Glomerular visceral epithelial cell (primary cell): ENCODE results near the gene CHCHD3.

Experiments
- DNase-seq: peaks from one replicate; pipeline ENCODE4 v3.0.0-alpha.2; 2016; ENCODE audit errors: extremely low spot score

The CHCHD3 gene

DNA sequence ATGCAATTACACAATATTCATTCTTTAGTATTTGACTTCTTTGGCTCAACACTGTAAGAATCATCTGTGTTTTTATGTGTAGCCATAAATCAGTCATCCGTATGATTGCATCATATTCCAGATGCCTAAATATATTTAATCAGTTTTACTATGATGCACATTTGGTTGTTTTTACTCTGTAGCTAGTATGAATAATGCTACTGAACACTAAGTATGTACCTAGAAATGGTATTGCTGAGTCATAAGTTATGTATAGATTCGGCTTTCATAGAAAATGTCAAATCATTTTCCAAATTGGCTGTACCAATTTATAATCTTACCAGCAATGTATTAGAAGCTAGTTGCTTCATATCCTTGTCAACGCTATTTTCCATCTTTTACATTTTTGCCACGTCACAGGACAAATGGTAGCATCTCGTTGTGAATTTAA is 308.3 kb downstream of the CHCHD3 start:
- no peak for DNase-seq

- DNase-seq: no peak
Measured at GRCh38 chr7:132771301-132771730, 310.6 kb downstream of the CHCHD3 start.

GRCh38 chr7:132770055-132770454 is 311.8 kb downstream of the CHCHD3 start:
- DNase-seq: no peak

DNA sequence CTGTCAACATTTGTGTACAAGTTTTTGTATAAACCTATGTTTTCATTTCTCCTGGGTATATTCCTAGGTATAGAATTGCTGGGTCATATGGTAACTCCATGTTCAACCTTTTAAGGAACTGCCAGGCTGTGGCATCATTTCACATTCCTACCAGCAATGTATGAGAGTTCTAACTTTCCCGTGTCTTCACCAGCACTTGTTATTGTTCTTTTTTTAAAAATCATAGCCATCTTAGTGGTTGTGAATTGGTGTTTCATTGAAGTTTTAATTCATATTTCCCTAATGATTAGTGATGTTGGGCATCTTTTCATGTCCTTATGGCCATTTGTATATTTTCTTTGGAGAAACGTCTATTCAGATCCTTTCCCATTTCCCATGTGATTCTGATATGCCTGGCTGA is 312.6 kb downstream of the CHCHD3 start:
- no peak for DNase-seq

GRCh38 chr7:132768099-132768498 is 313.8 kb downstream of the CHCHD3 start:
- no peak for DNase-seq

- no peak for DNase-seq
Measured at GRCh38 chr7:132767378-132767777, 314.5 kb downstream of the CHCHD3 start.

DNA sequence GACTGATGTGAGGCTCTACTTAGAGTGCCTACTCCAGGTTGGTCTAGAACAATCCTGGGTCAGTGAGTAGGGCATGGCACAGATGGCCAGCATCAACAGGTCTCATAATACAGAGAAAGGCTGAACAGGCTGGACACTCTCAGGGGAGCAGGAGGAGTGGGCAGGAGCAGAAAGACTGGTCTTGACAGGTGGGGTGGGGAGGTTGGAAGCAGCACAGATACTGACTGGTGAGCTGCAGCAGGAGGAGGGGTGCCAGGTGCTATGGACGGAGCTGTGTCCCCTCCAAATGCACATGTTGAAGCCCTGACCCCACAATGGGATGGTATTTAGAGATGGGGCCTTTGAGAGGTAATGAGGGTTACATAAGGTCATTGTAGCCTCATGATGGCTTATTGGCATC is 315.2 kb downstream of the CHCHD3 start:
- DNase-seq: no peak

GRCh38 chr7:132765861-132766260 is 316.0 kb downstream of the CHCHD3 start:
- DNase-seq: no peak

DNA sequence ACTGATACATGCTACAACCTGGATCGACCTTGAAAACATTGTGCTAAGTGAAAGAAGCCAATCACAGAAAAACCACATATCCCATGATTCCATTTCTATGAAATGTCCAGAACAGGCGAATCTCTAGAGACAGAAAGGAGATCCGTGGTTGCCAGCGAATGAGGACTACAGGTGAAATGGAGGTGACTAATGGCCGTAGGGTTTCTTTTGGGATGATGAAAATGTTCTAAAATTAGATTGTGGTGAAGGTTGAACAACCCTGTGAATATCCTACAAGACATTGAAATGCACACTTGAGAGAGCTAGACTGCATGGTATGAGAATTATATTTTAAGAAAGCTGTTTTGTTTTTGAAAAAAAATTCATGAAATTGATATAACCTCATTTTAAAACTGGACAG is 317.1 kb downstream of the CHCHD3 start:
- no peak for DNase-seq

GRCh38 chr7:132760866-132761265 is 321.0 kb downstream of the CHCHD3 start:
- no peak for DNase-seq

- no peak for DNase-seq
Measured at GRCh38 chr7:132760244-132760623, 321.7 kb downstream of the CHCHD3 start.

GRCh38 chr7:132759482-132760243 is 322.2 kb downstream of the CHCHD3 start:
- no peak for DNase-seq

GRCh38 chr7:132758986-132759385 is 322.9 kb downstream of the CHCHD3 start:
- no peak for DNase-seq

DNA sequence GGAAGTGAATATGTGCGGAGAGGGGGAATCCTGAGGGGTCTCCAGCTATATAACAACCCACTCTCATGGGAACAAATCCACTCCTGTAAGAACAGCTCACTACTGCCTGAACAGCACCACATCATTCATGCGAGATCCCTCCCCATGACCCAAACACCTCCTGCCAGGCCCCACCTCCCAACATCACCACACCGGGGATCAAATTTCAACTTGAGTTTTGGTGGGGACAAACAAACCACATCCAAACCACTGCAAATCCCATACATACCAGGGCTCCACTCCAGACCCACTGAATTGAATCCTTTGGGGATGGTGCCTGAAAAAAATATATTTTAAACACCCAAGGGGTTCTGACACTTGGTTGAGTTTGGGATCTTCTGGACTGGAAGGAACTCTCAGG is 324.1 kb downstream of the CHCHD3 start:
- no peak for DNase-seq

- no peak for DNase-seq
Measured at GRCh38 chr7:132756484-132756990, 325.4 kb downstream of the CHCHD3 start.

DNA sequence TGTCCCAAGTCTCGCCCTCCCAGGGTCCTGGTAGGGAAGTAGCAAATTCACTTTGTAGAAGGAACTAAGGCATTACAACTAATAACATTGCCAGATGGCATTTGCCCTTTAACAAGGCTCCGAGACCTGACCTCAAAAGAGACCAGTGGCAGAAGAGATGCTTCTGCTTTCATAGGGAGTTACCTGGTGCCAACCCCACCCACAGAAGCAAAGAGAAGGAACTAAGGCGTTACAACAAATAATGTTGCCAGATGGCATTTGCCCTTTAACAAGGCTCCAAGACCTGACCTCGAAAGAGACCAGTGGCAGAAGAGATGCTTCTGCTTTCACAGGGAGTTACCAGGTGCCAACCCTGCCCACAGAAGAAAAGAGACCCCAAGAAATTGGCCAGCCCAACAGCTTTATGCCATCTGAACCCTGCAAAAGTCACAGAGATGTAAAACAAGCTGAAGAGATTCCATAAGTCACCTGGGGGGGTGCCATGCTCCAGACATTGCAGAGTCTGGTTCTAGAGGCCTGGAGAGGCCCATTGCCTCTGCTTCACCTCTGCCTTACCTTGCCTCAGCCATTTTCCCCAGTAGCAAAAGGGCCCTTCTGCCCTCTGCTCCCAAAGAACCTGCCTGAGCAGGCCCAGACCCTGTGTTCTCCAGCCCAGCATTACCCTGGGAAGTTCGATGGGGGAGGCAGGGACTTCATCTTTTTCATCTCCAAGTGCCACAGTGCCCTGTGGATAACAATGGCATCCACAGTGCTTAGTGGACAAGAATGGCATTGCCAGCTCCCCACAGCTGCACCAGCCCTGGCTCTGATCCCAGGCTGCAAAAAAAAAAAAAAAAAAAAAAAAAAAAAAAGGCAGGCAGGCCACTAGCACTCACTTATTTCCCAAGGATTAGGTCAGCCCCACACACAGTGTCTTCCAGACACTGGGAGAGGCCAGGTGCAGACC is 326.1 kb downstream of the CHCHD3 start:
- DNase-seq: peak; percentile 75

DNA sequence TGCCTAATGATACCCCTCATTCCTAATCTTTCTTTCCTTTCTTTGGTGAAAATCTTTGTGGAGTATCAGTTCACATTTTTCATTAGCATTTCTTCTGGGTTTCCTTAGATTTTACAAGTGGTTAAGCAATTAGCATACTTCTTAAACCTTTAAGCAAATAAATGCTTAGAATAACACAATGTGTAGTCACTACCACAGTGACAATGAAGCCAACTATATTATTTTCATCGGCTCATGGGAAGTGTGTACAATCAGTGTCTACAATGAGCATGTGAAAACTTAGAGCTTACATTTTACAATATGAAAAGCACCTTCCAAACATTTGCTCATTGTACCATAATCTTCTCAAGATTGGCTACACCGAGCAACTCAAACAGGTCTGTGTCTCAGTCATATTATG is 329.5 kb downstream of the CHCHD3 start:
- no peak for DNase-seq

- no peak for DNase-seq
Measured at GRCh38 chr7:132751244-132751647, 330.6 kb downstream of the CHCHD3 start.

DNA sequence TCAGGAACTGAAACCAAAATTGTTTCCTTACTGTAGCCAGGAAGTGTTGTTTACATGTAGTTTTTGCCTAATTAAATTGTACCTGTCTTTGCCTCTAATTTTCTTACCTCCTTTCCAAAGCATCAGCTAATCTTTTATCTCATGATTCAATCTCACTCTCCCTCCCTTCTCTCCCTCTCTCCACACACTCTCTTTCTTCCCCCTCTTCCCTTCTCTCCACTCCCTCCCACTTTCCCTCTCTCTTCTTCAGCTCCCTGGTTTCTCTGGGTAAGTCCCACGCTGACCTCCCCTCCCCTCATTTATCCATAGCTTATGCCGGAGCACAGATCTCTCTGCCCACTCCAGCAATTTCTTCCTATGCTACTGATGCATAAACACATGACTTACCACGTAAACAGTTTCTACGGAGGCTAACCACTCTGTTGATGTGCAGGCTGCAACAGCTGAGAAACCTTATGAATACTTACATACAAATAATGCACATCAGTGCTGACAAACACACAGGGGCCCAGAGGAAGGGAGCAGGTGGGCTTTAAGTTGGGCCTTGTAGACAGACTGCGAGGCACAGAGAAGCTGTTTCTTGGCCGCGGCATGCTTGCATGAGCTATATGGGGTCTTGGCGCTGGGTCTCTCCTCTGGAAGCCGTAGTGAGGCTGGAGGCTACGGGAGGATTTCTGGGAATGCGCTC is 331.2 kb downstream of the CHCHD3 start:
- no peak for DNase-seq

GRCh38 chr7:132750096-132750495 is 331.8 kb downstream of the CHCHD3 start:
- no peak for DNase-seq

DNA sequence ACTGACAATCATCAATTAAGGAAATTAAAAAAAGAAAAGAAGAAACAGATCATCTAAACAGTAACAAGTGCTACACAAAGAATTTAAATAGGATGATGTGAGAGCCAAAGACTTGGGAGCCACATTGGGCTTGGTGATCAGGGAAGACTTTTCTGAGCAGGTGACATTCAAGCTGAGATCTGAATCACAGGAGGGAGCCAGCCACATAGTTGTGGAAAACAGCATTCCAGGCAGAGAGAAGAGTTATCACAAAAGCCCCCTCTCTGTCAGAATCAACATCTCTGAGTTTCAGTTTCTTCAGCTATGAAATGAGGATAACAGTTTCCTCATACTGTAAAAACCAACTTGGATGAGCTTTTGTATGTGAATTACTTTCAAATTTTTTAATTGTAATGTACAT is 336.4 kb downstream of the CHCHD3 start:
- DNase-seq: no peak

DNA sequence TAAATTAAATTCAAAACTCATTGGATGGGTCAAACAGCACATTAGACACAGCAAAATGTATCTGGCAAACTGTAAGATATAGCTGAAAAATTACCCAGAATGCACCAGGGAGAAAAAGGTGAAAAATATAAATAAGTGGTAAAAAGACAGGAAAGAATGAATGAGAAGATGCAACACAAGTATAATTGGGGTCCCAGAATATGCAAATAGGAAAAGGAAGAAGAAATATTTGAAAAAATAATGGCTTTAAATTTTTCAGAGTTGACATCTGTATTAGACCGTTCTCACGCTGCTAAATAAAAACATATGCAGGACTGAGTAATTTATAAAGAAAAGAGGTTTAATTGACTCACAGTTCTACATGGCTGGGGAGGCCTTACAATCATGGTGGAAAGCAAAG is 337.9 kb downstream of the CHCHD3 start:
- DNase-seq: no peak
